Measurements from ENCODE around the gene ANKRD55.
"Not testable (repeated sequence)": the region's sequence is repeated elsewhere in the genome, so short reads cannot be mapped to it uniquely, and the experiment has no call there.

ANKRD55 gene

GRCh38 chr5:56251918-56252553, 18.9 kb upstream of the ANKRD55 start:
- no peak for FAIRE-seq

GRCh38 chr5:56251440-56251839, 18.3 kb upstream of the ANKRD55 start:
- FAIRE-seq = no peak

GRCh38 chr5:56250011-56250410, 16.9 kb upstream of the ANKRD55 start:
- no peak for FAIRE-seq

GRCh38 chr5:56249085-56249484, 16.0 kb upstream of the ANKRD55 start:
- FAIRE-seq = not testable (repeated sequence)

GRCh38 chr5:56247592-56247991, 14.5 kb upstream of the ANKRD55 start:
- no peak for FAIRE-seq

GRCh38 chr5:56246769-56247168, 13.6 kb upstream of the ANKRD55 start:
- FAIRE-seq = no peak

- FAIRE-seq = no peak
Observed at GRCh38 chr5:56245481-56245880, 12.4 kb upstream of the ANKRD55 start.

GRCh38 chr5:56244627-56245026, 11.5 kb upstream of the ANKRD55 start:
- FAIRE-seq = no peak

- FAIRE-seq = not testable (repeated sequence)
Observed at GRCh38 chr5:56242271-56242670, 9.1 kb upstream of the ANKRD55 start.

- FAIRE-seq = no peak
Observed at GRCh38 chr5:56232538-56232937, 592 bp downstream of the ANKRD55 start.

- no peak for FAIRE-seq
Observed at GRCh38 chr5:56230576-56230975, 2.6 kb downstream of the ANKRD55 start.

- FAIRE-seq = no peak
Observed at GRCh38 chr5:56229111-56229510, 4.0 kb downstream of the ANKRD55 start.

- no peak for FAIRE-seq
Observed at GRCh38 chr5:56228631-56229030, 4.5 kb downstream of the ANKRD55 start.

GRCh38 chr5:56227691-56228090, 5.4 kb downstream of the ANKRD55 start:
- no peak for FAIRE-seq

- FAIRE-seq = not testable (repeated sequence)
Observed at GRCh38 chr5:56223298-56223697, 9.8 kb downstream of the ANKRD55 start.

GRCh38 chr5:56221601-56222000, 11.5 kb downstream of the ANKRD55 start:
- not testable (repeated sequence) for FAIRE-seq

GRCh38 chr5:56215019-56215830, 17.9 kb downstream of the ANKRD55 start:
- no peak for FAIRE-seq

GRCh38 chr5:56213886-56214535, 19.1 kb downstream of the ANKRD55 start:
- not testable (repeated sequence) for FAIRE-seq

GRCh38 chr5:56212130-56212879, 20.8 kb downstream of the ANKRD55 start:
- FAIRE-seq = no peak

GRCh38 chr5:56211298-56211865, 21.7 kb downstream of the ANKRD55 start:
- FAIRE-seq = no peak

- no peak for FAIRE-seq
Observed at GRCh38 chr5:56208681-56209080, 24.4 kb downstream of the ANKRD55 start.

- FAIRE-seq = no peak
Observed at GRCh38 chr5:56207537-56207936, 25.6 kb downstream of the ANKRD55 start.
